Measurements from ENCODE around the gene TBL1X. TPM values are rescaled to one million over a fixed set of nuclear protein-coding genes. Genes with fewer than 3 reads are reported as not detected.

The TBL1X gene
- total RNA-seq, 1 donor from 2014 or later: 15.4 TPM

- intact Hi-C loops (cut with DNase I): no loop called here
- Histone ChIP-seq H3K36me3 (no peaks in the 10 kb centered on the region), H3K27ac (no peak overlapping the region), H3K9me3 (peaks cover 7 to 14% of the 10 kb centered on the region in 2 donors), H3K4me1 (no peaks in the 10 kb centered on the region), H3K4me3 (no peak overlapping the region), H3K27me3 (no peaks in the 10 kb centered on the region)
- no peak for DNase-seq (ENCODE audit: low spot score in 2 of 2)
- no peak for TF ChIP-seq CTCF (IDR thresholded peaks at IDR 0.05)
Observed at GRCh38 chrX:9729171-9729885, 264.5 kb downstream of the TBL1X start.

- no peak for TF ChIP-seq CTCF (IDR thresholded peaks at IDR 0.05)
- Histone ChIP-seq H3K27ac (no peak overlapping the region), H3K36me3 (no peaks in the 10 kb centered on the region), H3K4me1 (no peaks in the 10 kb centered on the region), H3K9me3 (peaks cover 7 to 13% of the 10 kb centered on the region in 2 donors), H3K27me3 (no peaks in the 10 kb centered on the region), H3K4me3 (no peak overlapping the region)
- intact Hi-C loops (cut with DNase I): no loop called here
- no peak for DNase-seq (ENCODE audit: low spot score in 2 of 2)
Observed at GRCh38 chrX:9730078-9730477, 265.2 kb downstream of the TBL1X start.

GRCh38 chrX:9730752-9731151 lies 265.9 kb downstream of the TBL1X start:
- intact Hi-C loops (cut with DNase I): no loop called here
- H3K27ac ChIP-seq: no peak overlapping the region
- H3K4me3 ChIP-seq: no peak overlapping the region
- TF ChIP-seq CTCF (IDR thresholded peaks at IDR 0.05): no peak
- no peaks in the 10 kb centered on the region for H3K36me3 ChIP-seq
- peaks cover 7 to 11% of the 10 kb centered on the region in 2 donors for H3K9me3 ChIP-seq
- H3K27me3 ChIP-seq: no peaks in the 10 kb centered on the region
- no peak for DNase-seq (ENCODE audit: low spot score in 2 of 2)
- no peaks in the 10 kb centered on the region for H3K4me1 ChIP-seq

GRCh38 chrX:9737363-9737762 lies 272.5 kb downstream of the TBL1X start:
- Histone ChIP-seq H3K4me1 (no peaks in the 10 kb centered on the region), H3K9me3 (peaks cover 0 to under 1% of the 10 kb centered on the region in 2 donors), H3K27me3 (no peaks in the 10 kb centered on the region), H3K4me3 (no peak overlapping the region), H3K36me3 (no peaks in the 10 kb centered on the region), H3K27ac (no peak overlapping the region)
- no peak for DNase-seq (ENCODE audit: low spot score in 2 of 2)
- intact Hi-C loops (cut with DNase I): no loop called here
- no peak for TF ChIP-seq CTCF (IDR thresholded peaks at IDR 0.05)

GRCh38 chrX:9738151-9738550 lies 273.3 kb downstream of the TBL1X start:
- no peaks in the 10 kb centered on the region for H3K4me1 ChIP-seq
- no peaks in the 10 kb centered on the region for H3K27me3 ChIP-seq
- intact Hi-C loops (cut with DNase I): no loop called here
- H3K27ac ChIP-seq: no peak overlapping the region
- no peak for DNase-seq (ENCODE audit: low spot score in 2 of 2)
- no peaks in the 10 kb centered on the region for H3K9me3 ChIP-seq
- no peak overlapping the region for H3K4me3 ChIP-seq
- H3K36me3 ChIP-seq: no peaks in the 10 kb centered on the region
- no peak for TF ChIP-seq CTCF (IDR thresholded peaks at IDR 0.05)
